ENCODE data around the gene CTNNAL1. TPM values are rescaled to one million over a fixed set of nuclear protein-coding genes. Genes with fewer than 3 reads are reported as not detected.
"Not testable (repeated sequence)": the region's sequence is repeated elsewhere in the genome, so short reads cannot be mapped to it uniquely, and the experiment has no call there.

The CTNNAL1 gene
- 24.9 to 31.9 TPM (median 25.9 TPM) in 3 replicates for total RNA-seq
- long read RNA-seq, transcript CTNNAL1-201 (19 exons, 2,490 nt): major isoform, 67 of 93 reads
- long read RNA-seq, partial matches to known transcripts: 12 of 93 reads
- long read RNA-seq, other reads (novel, unspliced or antisense): 11 of 93 reads

- peak within 1 kb of the TSS; percentile 84 for H3K4me3 Mint-ChIP-seq (ENCODE audit: unreplicated experiment)
- peak within 1 kb of the TSS; percentile 96 for H3K27ac Mint-ChIP-seq (ENCODE audit: unreplicated experiment)
- peaks cover 44% of the 10 kb centered on the region for H3K4me1 Mint-ChIP-seq (ENCODE audit: low read depth)
- no peaks in the 10 kb centered on the region for H3K27me3 Mint-ChIP-seq (ENCODE audit: low read depth)
- peaks cover 1% of the 10 kb centered on the region for H3K36me3 Mint-ChIP-seq (ENCODE audit: low read depth)
- no peaks in the 10 kb centered on the region for H3K9me3 Mint-ChIP-seq (ENCODE audit: low read depth)
- DNase-seq (ENCODE audit: low spot score): peak; percentile 94
- TF ChIP-seq CTCF (IDR thresholded peaks at IDR 0.05): no peak
These were observed at the start of gene CTNNAL1 for GRCh38 chr9:109012876-109013678. Gene CTNNAL1 (minus strand): TSS chr9:109013499. CDS start chr9:109013442, 57 bp downstream.

GRCh38 chr9:109062543-109062942 is 49.2 kb upstream of the CTNNAL1 start:
- Mint-ChIP-seq H3K4me1 (ENCODE audit: low read depth) (peaks cover 8% of the 10 kb centered on the region), H3K36me3 (ENCODE audit: low read depth) (peaks cover 14% of the 10 kb centered on the region), H3K4me3 (ENCODE audit: unreplicated experiment) (no peak overlapping the region), H3K9me3 (ENCODE audit: low read depth) (no peaks in the 10 kb centered on the region), H3K27me3 (ENCODE audit: low read depth) (no peaks in the 10 kb centered on the region), H3K27ac (ENCODE audit: unreplicated experiment) (no peak overlapping the region)
- no peak for TF ChIP-seq CTCF (IDR thresholded peaks at IDR 0.05)
- DNase-seq (ENCODE audit: low spot score): no peak

- DNase-seq (ENCODE audit: low spot score): no peak
- H3K27ac Mint-ChIP-seq (ENCODE audit: unreplicated experiment): no peak overlapping the region
- peaks cover 23% of the 10 kb centered on the region for H3K36me3 Mint-ChIP-seq (ENCODE audit: low read depth)
- peaks cover 8% of the 10 kb centered on the region for H3K4me1 Mint-ChIP-seq (ENCODE audit: low read depth)
- TF ChIP-seq CTCF (IDR thresholded peaks at IDR 0.05): no peak
- H3K27me3 Mint-ChIP-seq (ENCODE audit: low read depth): no peaks in the 10 kb centered on the region
- H3K4me3 Mint-ChIP-seq (ENCODE audit: unreplicated experiment): no peak overlapping the region
- H3K9me3 Mint-ChIP-seq (ENCODE audit: low read depth): no peaks in the 10 kb centered on the region
These were observed 46.9 kb upstream of the CTNNAL1 start for GRCh38 chr9:109060191-109060590.

GRCh38 chr9:109053121-109053520 is 39.8 kb upstream of the CTNNAL1 start:
- Mint-ChIP-seq H3K27ac (ENCODE audit: unreplicated experiment) (peak overlapping the region; percentile 52), H3K4me1 (ENCODE audit: low read depth) (peaks cover 26% of the 10 kb centered on the region), H3K36me3 (ENCODE audit: low read depth) (peaks cover 30% of the 10 kb centered on the region)
- H3K27me3 Mint-ChIP-seq (ENCODE audit: low read depth); H3K4me3 Mint-ChIP-seq (ENCODE audit: unreplicated experiment); DNase-seq (ENCODE audit: low spot score); H3K9me3 Mint-ChIP-seq (ENCODE audit: low read depth): not testable (repeated sequence)

- no peaks in the 10 kb centered on the region for H3K27me3 Mint-ChIP-seq (ENCODE audit: low read depth)
- TF ChIP-seq CTCF (IDR thresholded peaks at IDR 0.05): no peak
- no peaks in the 10 kb centered on the region for H3K9me3 Mint-ChIP-seq (ENCODE audit: low read depth)
- no peak overlapping the region for H3K4me3 Mint-ChIP-seq (ENCODE audit: unreplicated experiment)
- peak overlapping the region; percentile 47 for H3K27ac Mint-ChIP-seq (ENCODE audit: unreplicated experiment)
- H3K36me3 Mint-ChIP-seq (ENCODE audit: low read depth): peaks cover 31% of the 10 kb centered on the region
- peaks cover 26% of the 10 kb centered on the region for H3K4me1 Mint-ChIP-seq (ENCODE audit: low read depth)
- no peak for DNase-seq (ENCODE audit: low spot score)
These were observed 39.1 kb upstream of the CTNNAL1 start for GRCh38 chr9:109052416-109052815.

All from chondrocyte (in vitro differentiated cells).